IMR-90 (cell line): ENCODE results near the gene LUZP2. TPM values are rescaled to one million over a fixed set of nuclear protein-coding genes. Genes with fewer than 3 reads are reported as not detected.

Experiments
- ATAC-seq: fragments of 200-7000 bp; cut with Tn5 transposase; 2 replicates; pipeline ENCODE4 v1.9.1; 2020; ENCODE audit warnings: low read depth, mild to moderate bottlenecking, moderate library complexity
- BruUV-seq: library from RNA; stranded (reverse); fragments of 400-500 nt; replicated peaks from 2 replicates; lab custom pipeline; 2021; lab: Mats Ljungman, UMichigan
- CTCF ChIA-PET: fragments of 300-600 bp; formaldehyde crosslinking; extraction: SDS; loops from one replicate; lab custom pipeline; 2021; ENCODE audit warnings: antibody characterized with exemption; lab: Yijun Ruan, JAX
- POLR2A ChIA-PET: fragments of 300-600 bp; sonication (Branson Sonifier 250); formaldehyde crosslinking; loops from one replicate; lab custom pipeline; 2022; ENCODE audit warnings: antibody characterized with exemption; ENCODE audit not compliant: unreplicated experiment; lab: Charles Lee
- DNase-seq: peaks from one replicate; pipeline ENCODE4 v3.0.0; 2013
- H2AFZ ChIP-seq: replicated peaks from 2 replicates; pipeline ENCODE3; 2013; ENCODE audit warnings: low read length, mild to moderate bottlenecking; ENCODE audit not compliant: poor library complexity
- H2AK5ac ChIP-seq: 2 replicates; pipeline ENCODE4 v1.6.1; 2013; ENCODE audit warnings: low read depth, low read length, inconsistent platforms
- H2AK9ac ChIP-seq: replicated peaks from 2 replicates; pipeline ENCODE3; 2013; ENCODE audit warnings: mild to moderate bottlenecking, low read depth, low read length, moderate library complexity; ENCODE audit not compliant: poor library complexity
- H2BK120ac ChIP-seq: 2 replicates; pipeline ENCODE4 v1.6.1; 2013; ENCODE audit warnings: low read depth, low read length, inconsistent platforms
- H2BK15ac ChIP-seq: 3 replicates; pipeline ENCODE4 v1.6.1; 2013; ENCODE audit warnings: low read depth, low read length, inconsistent platforms
- H2BK20ac ChIP-seq: 2 replicates; pipeline ENCODE4 v1.6.1; 2013; ENCODE audit warnings: low read depth, mild to moderate bottlenecking, inconsistent platforms, low read length, moderate library complexity
- H2BK5ac ChIP-seq: 2 replicates; pipeline ENCODE4 v1.6.1; 2013; ENCODE audit warnings: mild to moderate bottlenecking, low read depth, low read length, inconsistent platforms; ENCODE audit not compliant: poor library complexity, severe bottlenecking
- H3K14ac ChIP-seq: replicated peaks from 2 replicates; pipeline ENCODE4 v1.6.1; 2013; ENCODE audit warnings: low read depth, low read length, inconsistent platforms
- H3K18ac ChIP-seq: 2 replicates; pipeline ENCODE4 v1.6.1; 2013; ENCODE audit warnings: low read depth, low read length, control low read depth
- H3K23ac ChIP-seq: 2 replicates; pipeline ENCODE4 v1.6.1; 2013; ENCODE audit warnings: low read depth, low read length, inconsistent platforms
- H3K27ac ChIP-seq: 2 replicates; pipeline ENCODE4 v1.5.1; 2013; ENCODE audit warnings: mild to moderate bottlenecking, control low read depth, low read length; ENCODE audit not compliant: insufficient read depth
- H3K27me3 ChIP-seq: 2 replicates; pipeline ENCODE4 v1.6.1; 2013; ENCODE audit warnings: low read length; ENCODE audit not compliant: control insufficient read depth, insufficient read depth
- H3K36me3 ChIP-seq: 2 replicates; pipeline ENCODE4 v1.6.1; 2013; ENCODE audit warnings: low read length, mixed read lengths; ENCODE audit not compliant: control insufficient read depth, insufficient read depth
- H3K4ac ChIP-seq: 2 replicates; pipeline ENCODE4 v1.6.1; 2013; ENCODE audit warnings: low read depth, low read length, inconsistent platforms
- H3K4me1 ChIP-seq: 2 replicates; pipeline ENCODE4 v1.6.1; 2013; ENCODE audit warnings: low read length, mixed read lengths; ENCODE audit not compliant: control insufficient read depth, insufficient read depth
- H3K4me2 ChIP-seq: 2 replicates; pipeline ENCODE4 v1.6.1; 2013; ENCODE audit warnings: low read depth, mild to moderate bottlenecking, control low read depth, low read length, moderate library complexity
- H3K4me3 ChIP-seq: 2 replicates; pipeline ENCODE4 v1.5.1; 2013; ENCODE audit warnings: low read depth, mild to moderate bottlenecking, control low read depth, low read length, moderate library complexity; ENCODE audit not compliant: insufficient read depth
- H3K56ac ChIP-seq: 2 replicates; pipeline ENCODE4 v1.6.1; 2013; ENCODE audit warnings: low read length, inconsistent platforms; ENCODE audit not compliant: insufficient read depth; ENCODE audit errors: extremely low read depth
- H3K79me1 ChIP-seq, 2 experiments: 2 replicates each; pipeline ENCODE4 v1.6.1; 2013; ENCODE audit warnings: low read length in 2 of 2, inconsistent platforms in 1 of 2, low read depth in 1 of 2
- H3K9ac ChIP-seq: 2 replicates; pipeline ENCODE4 v1.6.1; 2013; ENCODE audit warnings: low read depth, low read length, control low read depth
- H3K9me1 ChIP-seq: 2 replicates; pipeline ENCODE4 v1.6.1; 2013; ENCODE audit warnings: low read length, inconsistent platforms; ENCODE audit not compliant: insufficient read depth
- H3K9me3 ChIP-seq: 2 replicates; pipeline ENCODE4 v1.6.1; 2013; ENCODE audit warnings: low read length; ENCODE audit not compliant: control insufficient read depth, insufficient read depth
- H4K20me1 ChIP-seq: 2 replicates; pipeline ENCODE4 v1.6.1; 2013; ENCODE audit warnings: low read length, inconsistent platforms; ENCODE audit not compliant: insufficient read depth
- H4K5ac ChIP-seq: 2 replicates; pipeline ENCODE4 v1.6.1; 2013; ENCODE audit warnings: mild to moderate bottlenecking, low read depth, low read length, control low read depth
- H4K8ac ChIP-seq, 2 experiments: 2 replicates each; pipeline ENCODE4 v1.6.1; 2013; ENCODE audit warnings: low read depth in 2 of 2, low read length in 2 of 2, control low read depth in 1 of 2, inconsistent platforms in 1 of 2
- H4K91ac ChIP-seq: 2 replicates; pipeline ENCODE4 v1.6.1; 2013; ENCODE audit warnings: low read depth, low read length, inconsistent platforms; ENCODE audit not compliant: insufficient read depth
- CEBPB ChIP-seq: IDR thresholded peaks from 2 replicates; pipeline ENCODE4 v1.6.1; 2012; ENCODE audit warnings: low read depth, low read length, improper control_type of control experiment
- MAFK ChIP-seq: IDR thresholded peaks from 2 replicates; pipeline ENCODE4 v1.6.1; 2012; ENCODE audit warnings: low read depth, low read length, improper control_type of control experiment
- WGBS, 2 experiments: methylation state at CpG; one replicate each; pipeline versions ENCODE4 v1.1.5 to v1.1.7; 2013; ENCODE audit warnings: missing lambda C conversion rate in 2 of 2; ENCODE audit not compliant: insufficient read length in 1 of 2; ENCODE audit errors: extremely low coverage in 2 of 2; 5-methylcytosine and 5-hydroxymethylcytosine counted together
- dilution Hi-C: fragments of 300-500 bp; cut with HindIII; formaldehyde crosslinking; loops from one replicate; pipeline ENCODE4 v1.14.3; 2018; ENCODE audit warnings: low sequenced_read_pairs; ENCODE audit not compliant: unreplicated experiment
- in situ Hi-C: fragments of 300-500 bp; cut with MboI; formaldehyde crosslinking; loops from 3 replicates; pipeline ENCODE4 v1.14.3; 2019; ENCODE audit warnings: low sequenced_read_pairs, inconsistent platforms, mixed read lengths
- intact Hi-C: fragments of 100-400 bp; cut with micrococcal nuclease; formaldehyde crosslinking; loops from 2 replicates; pipeline ENCODE4 v1.10.0; 2022
- polyA plus RNA-seq, 3 experiments: library from polyadenylated mRNA; depleted of rRNA; stranded (reverse); fragments of >200 nt; gene quantifications; 2 replicates each; pipeline ENCODE4 v1.2.3, GENCODE V29; 2012; ENCODE audit warnings: low replicate concordance in 1 of 3
- total RNA-seq: library from RNA; depleted of rRNA; stranded (reverse); fragments of >200 nt; gene quantifications from 2 replicates; pipeline ENCODE4 v1.2.3, GENCODE V29; 2012

Gene LUZP2
- total and polyA plus RNA-seq, 2 of the 4 experiments (the other 2 are of a cell fraction): 0.89 to 2.0 TPM

DNA sequence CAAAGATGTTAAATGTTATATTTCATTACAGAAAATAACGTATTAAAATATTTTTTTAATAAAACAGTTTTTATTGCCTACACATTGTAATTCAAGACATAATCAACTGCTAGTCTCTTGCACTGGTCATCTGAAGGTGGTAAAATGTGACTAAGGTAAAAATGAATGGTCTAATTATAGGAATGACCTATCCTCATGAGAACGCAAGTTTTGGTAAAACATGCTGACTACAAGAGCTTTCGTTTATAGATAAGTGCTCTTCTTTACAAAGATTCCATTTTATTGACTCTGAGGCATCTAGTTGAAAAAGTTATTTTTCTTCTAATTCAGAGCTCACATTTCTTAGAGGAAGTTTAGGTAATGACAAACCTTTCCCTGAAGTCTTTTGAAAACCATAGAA, 27.3 kb downstream of the LUZP2 start:
- no peak for ATAC-seq
- peak; percentile 20 for DNase-seq
- H3K9ac ChIP-seq: no peak overlapping the region
- H3K9me1 ChIP-seq: no peaks in the 10 kb centered on the region
- H2AK5ac ChIP-seq: no peak overlapping the region
- no peak overlapping the region for H4K8ac ChIP-seq
- H3K9me3 ChIP-seq: no peaks in the 10 kb centered on the region
- H3K14ac ChIP-seq: no peak overlapping the region
- H4K91ac ChIP-seq: no peak overlapping the region
- no peak overlapping the region for H2BK20ac ChIP-seq
- H3K23ac ChIP-seq: no peak overlapping the region
- in situ Hi-C loops (loop anchor here (25.0 kb wide), 1 partner anchor 1688 kb away; no protein-coding TSS in a partner anchor), intact Hi-C loops (no loop called here), dilution Hi-C loops (no loop called here)
- no peaks in the 10 kb centered on the region for H3K4me1 ChIP-seq
- H2BK15ac ChIP-seq: no peak overlapping the region
- no CpG with 5 or more reads among the region's 3 CpGs for WGBS, 2 experiments
- H2AFZ ChIP-seq: no peak overlapping the region
- H4K5ac ChIP-seq: no peak overlapping the region
- H2BK120ac ChIP-seq: no peak overlapping the region
- no peaks in the 10 kb centered on the region for H4K20me1 ChIP-seq
- H2AK9ac ChIP-seq: no peak overlapping the region
- no peak overlapping the region for H2BK5ac ChIP-seq
- H3K56ac ChIP-seq: no peak overlapping the region
- H3K18ac ChIP-seq: no peak overlapping the region
- no TSS peak for BruUV-seq
- TF ChIP-seq CEBPB (no peak), MAFK (peak; percentile 27; the same call in 1 of the 2 replicates)
- no peaks in the 10 kb centered on the region for H3K36me3 ChIP-seq
- CTCF ChIA-PET: no interaction called here
- POLR2A ChIA-PET: no interaction called here
- H3K4me2 ChIP-seq: peak overlapping the region; percentile 45; the same call in 1 of the 2 replicates
- no peaks in the 10 kb centered on the region for H3K79me1 ChIP-seq
- H3K4ac ChIP-seq: no peak overlapping the region
- no peak overlapping the region for H3K4me3 ChIP-seq
- no peaks in the 10 kb centered on the region for H3K27me3 ChIP-seq
- no peak overlapping the region for H3K27ac ChIP-seq
